Mucosa of stomach (tissue), 1 donor: ENCODE measurements around the gene GMEB2.
"Not testable (repeated sequence)": the region's sequence is repeated elsewhere in the genome, so short reads cannot be mapped to it uniquely, and the experiment has no call there.

Source experiments
- H3K27me3 ChIP-seq: one replicate; pipeline ENCODE4 v1.7.0; 2013; ENCODE audit warnings: mild to moderate bottlenecking, low read length; ENCODE audit not compliant: control insufficient read depth, insufficient read depth
- H3K36me3 ChIP-seq: one replicate; pipeline ENCODE4 v1.7.0; 2013; ENCODE audit warnings: low read length; ENCODE audit not compliant: control insufficient read depth, insufficient read depth
- H3K4me1 ChIP-seq: one replicate; pipeline ENCODE4 v1.7.0; 2013; ENCODE audit warnings: mild to moderate bottlenecking, low read length; ENCODE audit not compliant: control insufficient read depth, insufficient read depth
- H3K4me3 ChIP-seq: one replicate; pipeline ENCODE4 v1.7.0; 2013; ENCODE audit warnings: low read length
- H3K9ac ChIP-seq: one replicate; pipeline ENCODE4 v1.7.0; 2013; ENCODE audit warnings: mild to moderate bottlenecking, low read length, moderate library complexity
- H3K9me3 ChIP-seq: one replicate; pipeline ENCODE4 v1.7.0; 2013; ENCODE audit warnings: mild to moderate bottlenecking, low read length, moderate library complexity; ENCODE audit not compliant: control insufficient read depth
- donor health status: Pancreatic carcinoma.

The GMEB2 gene

GRCh38 chr20:63655249-63655648 lies 28.3 kb upstream of the GMEB2 start:
- Histone ChIP-seq H3K27me3 (peaks cover 29% of the 10 kb centered on the region), H3K4me1 (peaks cover 17% of the 10 kb centered on the region), H3K4me3 (no peak overlapping the region), H3K9me3 (no peaks in the 10 kb centered on the region), H3K9ac (no peak overlapping the region), H3K36me3 (no peaks in the 10 kb centered on the region)

GRCh38 chr20:63653974-63654668 lies 27.2 kb upstream of the GMEB2 start:
- Histone ChIP-seq H3K4me1 (peaks cover 11% of the 10 kb centered on the region), H3K36me3 (no peaks in the 10 kb centered on the region), H3K9me3 (no peaks in the 10 kb centered on the region), H3K4me3 (no peak overlapping the region), H3K27me3 (peaks cover 29% of the 10 kb centered on the region), H3K9ac (peak overlapping the region; percentile 22)

- peak within 1 kb of the TSS; percentile 22 for H3K9ac ChIP-seq
- no peaks in the 10 kb centered on the region for H3K36me3 ChIP-seq
- no peak within 1 kb of the TSS for H3K4me3 ChIP-seq
- H3K9me3 ChIP-seq = no peaks in the 10 kb centered on the region
- H3K27me3 ChIP-seq = peaks cover 29% of the 10 kb centered on the region
- H3K4me1 ChIP-seq = peaks cover 9% of the 10 kb centered on the region
Observed at GRCh38 chr20:63653041-63653973, 26.4 kb upstream of the GMEB2 start, which contains the start of gene STMN3. Gene STMN3 (minus strand): TSS chr20:63653424. CDS start chr20:63653345, 79 bp downstream.

- H3K4me3 ChIP-seq = no peak overlapping the region
- no peaks in the 10 kb centered on the region for H3K36me3 ChIP-seq
- H3K9ac ChIP-seq = no peak overlapping the region
- H3K4me1 ChIP-seq = peaks cover 2% of the 10 kb centered on the region
- H3K27me3 ChIP-seq = peaks cover 29% of the 10 kb centered on the region
- H3K9me3 ChIP-seq = no peaks in the 10 kb centered on the region
Observed at GRCh38 chr20:63652192-63652980, 25.5 kb upstream of the GMEB2 start.

- H3K36me3 ChIP-seq = no peaks in the 10 kb centered on the region
- H3K4me3 ChIP-seq = no peak overlapping the region
- no peak overlapping the region for H3K9ac ChIP-seq
- H3K4me1 ChIP-seq = no peaks in the 10 kb centered on the region
- H3K9me3 ChIP-seq = no peaks in the 10 kb centered on the region
- peaks cover 29% of the 10 kb centered on the region for H3K27me3 ChIP-seq
Observed at GRCh38 chr20:63651942-63652191, 25.0 kb upstream of the GMEB2 start.

- H3K36me3 ChIP-seq, H3K9ac ChIP-seq, H3K4me3 ChIP-seq, H3K9me3 ChIP-seq, H3K4me1 ChIP-seq: not testable (repeated sequence)
- H3K27me3 ChIP-seq = peaks cover 29% of the 10 kb centered on the region
Observed at GRCh38 chr20:63650486-63650885, 23.6 kb upstream of the GMEB2 start.

GRCh38 chr20:63648895-63649589 lies 22.1 kb upstream of the GMEB2 start:
- Histone ChIP-seq H3K36me3 (no peaks in the 10 kb centered on the region), H3K9me3 (no peaks in the 10 kb centered on the region), H3K9ac (no peak overlapping the region), H3K4me3 (no peak overlapping the region), H3K27me3 (peaks cover 19% of the 10 kb centered on the region), H3K4me1 (no peaks in the 10 kb centered on the region)

GRCh38 chr20:63648190-63648589 lies 21.3 kb upstream of the GMEB2 start:
- Histone ChIP-seq H3K4me3 (no peak overlapping the region), H3K4me1 (no peaks in the 10 kb centered on the region), H3K36me3 (no peaks in the 10 kb centered on the region), H3K9ac (no peak overlapping the region), H3K9me3 (no peaks in the 10 kb centered on the region), H3K27me3 (peaks cover 19% of the 10 kb centered on the region)

GRCh38 chr20:63645218-63645617 lies 18.3 kb upstream of the GMEB2 start:
- Histone ChIP-seq H3K27me3 (peaks cover 4% of the 10 kb centered on the region), H3K4me1 (peaks cover 8% of the 10 kb centered on the region), H3K36me3 (no peaks in the 10 kb centered on the region), H3K9me3 (no peaks in the 10 kb centered on the region), H3K9ac (no peak overlapping the region), H3K4me3 (no peak overlapping the region)

- Histone ChIP-seq H3K4me3 (no peak overlapping the region), H3K9me3 (no peaks in the 10 kb centered on the region), H3K4me1 (peaks cover 8% of the 10 kb centered on the region), H3K9ac (no peak overlapping the region), H3K36me3 (no peaks in the 10 kb centered on the region), H3K27me3 (peaks cover 4% of the 10 kb centered on the region)
Observed at GRCh38 chr20:63643946-63644345, 17.0 kb upstream of the GMEB2 start.

GRCh38 chr20:63643499-63643898 lies 16.6 kb upstream of the GMEB2 start:
- no peaks in the 10 kb centered on the region for H3K36me3 ChIP-seq
- peaks cover 4% of the 10 kb centered on the region for H3K27me3 ChIP-seq
- no peak overlapping the region for H3K4me3 ChIP-seq
- H3K9me3 ChIP-seq = no peaks in the 10 kb centered on the region
- peaks cover 8% of the 10 kb centered on the region for H3K4me1 ChIP-seq
- no peak overlapping the region for H3K9ac ChIP-seq
